GM18499 (cell line): Measurements from ENCODE around the gene ALS2.
"Not testable (repeated sequence)": the region's sequence is repeated elsewhere in the genome, so short reads cannot be mapped to it uniquely, and the experiment has no call there.

Experiments
- ATAC-seq: cut with Tn5 transposase; IDR thresholded peaks from one replicate; pipeline ENCODE4 v1.9.1; 2021; ENCODE audit warnings: moderate number of reproducible peaks; ENCODE audit not compliant: insufficient read depth, unreplicated experiment

Gene ALS2

GRCh38 chr2:201696151-201696659, 84.5 kb downstream of the ALS2 start:
- no peak for ATAC-seq

GRCh38 chr2:201685156-201685555, 95.6 kb downstream of the ALS2 start:
- no peak for ATAC-seq

GRCh38 chr2:201680743-201681142, 100.0 kb downstream of the ALS2 start:
- no peak for ATAC-seq

DNA sequence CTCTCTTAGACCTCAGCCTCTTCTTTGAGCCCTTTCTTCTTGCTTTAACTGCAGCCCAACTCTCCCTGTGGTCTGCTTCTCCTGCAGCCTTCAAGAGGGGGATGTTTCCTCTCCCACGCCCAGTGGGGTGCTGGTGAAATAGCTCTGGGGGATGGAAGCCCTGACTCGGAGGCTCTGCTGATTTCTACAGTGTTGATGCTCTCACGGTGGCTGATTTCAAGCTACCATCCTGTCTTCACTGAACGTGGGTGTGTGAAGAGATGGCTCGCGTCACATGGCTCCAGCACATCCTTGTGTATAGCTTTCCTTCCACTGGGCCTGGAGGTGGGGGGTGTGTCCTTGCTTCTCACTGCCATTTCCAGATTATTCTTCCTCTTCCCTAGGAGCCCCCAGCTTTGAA, 102.3 kb downstream of the ALS2 start:
- ATAC-seq = no peak

GRCh38 chr2:201675454-201675853, 105.3 kb downstream of the ALS2 start:
- ATAC-seq = no peak

- no peak for ATAC-seq
Observed at GRCh38 chr2:201674794-201675193, 105.9 kb downstream of the ALS2 start.

- ATAC-seq = no peak
Observed at GRCh38 chr2:201674298-201674697, 106.4 kb downstream of the ALS2 start.

GRCh38 chr2:201673546-201673945, 107.2 kb downstream of the ALS2 start:
- no peak for ATAC-seq

GRCh38 chr2:201671205-201671604, 109.5 kb downstream of the ALS2 start:
- ATAC-seq = not testable (repeated sequence)

- ATAC-seq = no peak
Observed at GRCh38 chr2:201669865-201670264, 110.9 kb downstream of the ALS2 start.

DNA sequence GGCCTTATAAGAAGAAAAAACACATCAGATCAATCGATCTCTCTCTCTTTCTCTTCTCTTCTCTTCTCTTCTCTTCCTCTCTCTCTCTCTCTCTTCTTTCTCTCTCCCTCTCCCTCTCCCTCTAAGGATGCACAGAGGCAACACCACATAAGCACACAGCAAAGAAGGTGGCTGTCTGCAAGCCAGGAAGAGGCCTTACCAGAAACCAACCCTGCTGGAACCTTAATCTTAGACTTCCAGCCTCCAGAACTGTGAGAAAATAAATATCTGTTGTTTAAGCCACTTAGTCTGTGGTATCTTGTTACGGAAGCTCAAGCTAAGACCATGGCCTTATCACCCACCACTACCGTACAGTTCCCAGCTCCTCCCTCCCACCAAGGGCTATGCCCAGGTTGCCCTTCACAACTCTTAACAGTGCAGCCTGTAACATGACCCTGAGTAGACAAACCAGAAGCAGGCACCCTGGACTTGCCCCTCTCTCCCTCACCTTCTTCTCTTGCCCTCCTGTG, 112.3 kb downstream of the ALS2 start:
- no peak for ATAC-seq

DNA sequence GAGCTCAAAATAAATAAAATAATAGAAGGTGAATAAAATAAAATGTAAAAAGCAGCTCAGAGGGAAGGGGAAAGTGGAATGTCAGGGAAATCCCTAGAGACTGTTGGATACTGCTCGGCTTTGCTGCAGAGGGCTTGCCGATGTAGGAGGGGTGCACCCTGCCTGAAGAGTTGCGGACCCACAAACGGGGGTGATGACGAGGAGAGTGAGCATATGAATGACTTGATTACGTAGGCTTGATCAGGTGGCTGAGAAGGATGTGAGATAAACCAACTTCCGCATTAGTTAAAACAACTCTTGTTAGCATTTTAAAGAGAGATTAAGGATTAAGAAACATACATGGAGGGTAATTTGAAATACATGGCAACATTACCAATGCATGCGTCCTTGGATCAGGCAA, 116.4 kb downstream of the ALS2 start:
- no peak for ATAC-seq

DNA sequence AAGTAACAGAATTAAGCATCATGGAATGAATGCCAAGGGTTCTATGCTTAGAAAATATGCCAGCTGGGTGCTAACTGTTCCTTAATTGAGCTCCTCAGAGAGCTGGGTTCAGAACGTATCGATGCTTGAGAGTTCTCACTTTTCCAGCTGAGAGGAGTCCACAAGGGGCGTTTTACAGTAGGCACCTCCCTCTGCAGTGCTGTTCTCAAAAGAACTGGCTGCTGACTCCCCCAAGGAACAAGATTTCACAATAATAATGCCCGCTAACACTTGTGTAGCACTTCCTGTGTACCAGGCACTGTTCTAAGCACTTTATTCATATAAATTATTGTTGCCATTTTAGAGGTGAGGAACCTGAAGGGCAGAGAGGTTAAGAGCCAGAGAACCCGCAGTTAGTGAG, 119.4 kb downstream of the ALS2 start:
- no peak for ATAC-seq

DNA sequence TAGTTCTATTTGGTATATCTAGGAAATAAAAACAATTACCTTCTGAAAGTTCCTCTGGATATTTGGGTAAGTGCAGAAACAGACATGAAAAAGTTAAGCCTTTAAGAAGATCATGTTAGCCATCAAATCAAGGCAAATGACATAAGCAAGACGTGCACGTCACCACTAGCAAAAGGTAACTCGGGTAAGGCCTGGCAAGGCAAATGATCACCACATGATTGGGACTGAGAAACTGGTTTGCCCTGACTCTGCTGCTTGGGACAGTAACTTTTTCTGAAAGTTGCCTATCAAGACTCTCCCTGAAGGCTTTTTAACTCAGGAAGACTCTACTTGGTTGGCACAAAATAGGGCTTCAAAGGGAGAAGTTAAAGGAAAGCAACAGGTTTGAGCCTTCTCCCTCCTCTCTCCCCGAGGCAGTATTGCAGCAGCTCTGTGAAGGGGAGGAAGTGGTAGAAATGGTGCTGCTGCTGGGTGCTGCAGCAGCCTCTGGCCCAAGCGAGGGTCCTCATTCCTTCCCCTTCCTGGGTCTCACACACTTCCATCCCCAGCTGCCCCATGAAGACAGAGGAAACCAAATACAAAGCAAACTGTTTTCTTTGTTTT, 120.3 kb downstream of the ALS2 start:
- no peak for ATAC-seq

- ATAC-seq = no peak
Observed at GRCh38 chr2:201656740-201657139, 124.0 kb downstream of the ALS2 start.

- ATAC-seq = no peak
Observed at GRCh38 chr2:201656102-201656501, 124.6 kb downstream of the ALS2 start.

- no peak for ATAC-seq
Observed at GRCh38 chr2:201654616-201655384, 125.9 kb downstream of the ALS2 start.

DNA sequence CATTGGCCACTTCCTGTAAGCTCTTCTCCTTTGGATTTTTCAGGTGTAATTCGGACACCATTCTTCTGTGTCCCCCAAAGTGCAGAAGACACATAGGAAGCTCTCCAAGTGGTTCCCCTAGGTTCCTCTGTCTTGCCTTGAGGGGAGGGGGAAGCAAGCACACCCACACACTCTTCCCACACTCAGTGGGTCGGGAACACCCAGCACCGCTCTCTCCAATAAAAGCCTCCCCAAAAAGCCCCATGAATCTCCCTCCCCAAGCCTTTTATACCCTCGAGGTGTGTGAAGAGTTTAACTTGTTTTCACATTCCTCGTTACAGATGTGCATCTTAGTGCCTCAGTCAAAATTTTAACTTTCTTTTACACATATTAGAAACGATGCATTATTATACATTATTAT, 127.5 kb downstream of the ALS2 start:
- no peak for ATAC-seq
